Astrocyte (in vitro differentiated cells and primary cell): ENCODE measurements around the gene MBP. TPM values are rescaled to one million over a fixed set of nuclear protein-coding genes. Genes with fewer than 3 reads are reported as not detected.

Experiments
- DNase-seq: peaks from one replicate; pipeline ENCODE4 v3.0.0-alpha.2; 2010; ENCODE audit warnings: low read depth
- FAIRE-seq: peaks from 2 replicates; lab custom pipeline; 2011; peaks lifted over from hg19 to GRCh38; lab: Jason Lieb, UNC
- H2AFZ ChIP-seq: 2 replicates; pipeline ENCODE4 v1.6.0; 2012; ENCODE audit warnings: low read depth, low read length, inconsistent platforms
- H3K27ac ChIP-seq: 2 replicates; pipeline ENCODE4 v1.5.1; 2011; ENCODE audit warnings: low read depth, low read length, inconsistent platforms
- H3K27me3 ChIP-seq: 2 replicates; pipeline ENCODE4 v1.6.0; 2011; ENCODE audit warnings: low read length, inconsistent platforms; ENCODE audit not compliant: insufficient read depth
- H3K36me3 ChIP-seq: 2 replicates; pipeline ENCODE4 v1.5.1; 2011; ENCODE audit warnings: low read length, inconsistent platforms; ENCODE audit not compliant: insufficient read depth
- H3K4me1 ChIP-seq: 2 replicates; pipeline ENCODE4 v1.5.1; 2011; ENCODE audit warnings: low read length, inconsistent platforms; ENCODE audit not compliant: insufficient read depth
- H3K4me2 ChIP-seq: 2 replicates; pipeline ENCODE4 v1.6.0; 2012; ENCODE audit warnings: low read length, inconsistent platforms
- H3K4me3 ChIP-seq: 2 replicates; pipeline ENCODE4 v1.5.1; 2011; ENCODE audit warnings: low read depth, mild to moderate bottlenecking, low read length, inconsistent platforms; ENCODE audit not compliant: insufficient read depth
- H3K79me2 ChIP-seq: 2 replicates; pipeline ENCODE4 v1.6.0; 2012; ENCODE audit warnings: mild to moderate bottlenecking, low read length, inconsistent platforms; ENCODE audit not compliant: insufficient read depth
- H3K9ac ChIP-seq: 2 replicates; pipeline ENCODE4 v1.6.0; 2012; ENCODE audit warnings: mild to moderate bottlenecking, low read length, inconsistent platforms
- H3K9me3 ChIP-seq: 2 replicates; pipeline ENCODE4 v1.5.1; 2012; ENCODE audit warnings: low read depth, mild to moderate bottlenecking, low read length, inconsistent platforms; ENCODE audit not compliant: insufficient read depth
- H4K20me1 ChIP-seq: 2 replicates; pipeline ENCODE4 v1.6.0; 2012; ENCODE audit warnings: low read length, inconsistent platforms; ENCODE audit not compliant: insufficient read depth
- H3K27ac Mint-ChIP-seq: one replicate; pipeline ENCODE4 v1.8.0; 2021; ENCODE audit warnings: mild to moderate bottlenecking, mixed read lengths; ENCODE audit not compliant: unreplicated experiment
- H3K27me3 Mint-ChIP-seq: one replicate; pipeline ENCODE4 v1.8.0; 2021; ENCODE audit warnings: low read depth, mixed read lengths; ENCODE audit not compliant: unreplicated experiment
- H3K36me3 Mint-ChIP-seq: one replicate; pipeline ENCODE4 v1.8.0; 2021; ENCODE audit warnings: low read depth, mixed read lengths; ENCODE audit not compliant: unreplicated experiment
- H3K4me1 Mint-ChIP-seq: one replicate; pipeline ENCODE4 v1.8.0; 2021; ENCODE audit warnings: low read depth, mixed read lengths; ENCODE audit not compliant: unreplicated experiment
- H3K4me3 Mint-ChIP-seq: one replicate; pipeline ENCODE4 v1.8.0; 2021; ENCODE audit warnings: mild to moderate bottlenecking, moderate library complexity, mixed read lengths; ENCODE audit not compliant: unreplicated experiment
- H3K9me3 Mint-ChIP-seq: one replicate; pipeline ENCODE4 v1.8.0; 2021; ENCODE audit warnings: mild to moderate bottlenecking, mixed read lengths; ENCODE audit not compliant: unreplicated experiment
- CTCF ChIP-seq: IDR thresholded peaks from 2 replicates; pipeline ENCODE4 v1.5.1; 2011; ENCODE audit warnings: low read depth, mild to moderate bottlenecking, inconsistent platforms, low read length, moderate library complexity; ENCODE audit not compliant: insufficient read depth
- EZH2 ChIP-seq: IDR thresholded peaks from 2 replicates; pipeline ENCODE4 v1.6.1; 2012; ENCODE audit warnings: mild to moderate bottlenecking, low read length, inconsistent platforms; ENCODE audit not compliant: insufficient read depth
- total RNA-seq: library from RNA; stranded (reverse); gene quantifications from 2 replicates; pipeline ENCODE4 v1.2.1, GENCODE V29; 2021

Gene MBP
- total RNA-seq, 1 donor from 2014 or later: 11.4 TPM

DNA sequence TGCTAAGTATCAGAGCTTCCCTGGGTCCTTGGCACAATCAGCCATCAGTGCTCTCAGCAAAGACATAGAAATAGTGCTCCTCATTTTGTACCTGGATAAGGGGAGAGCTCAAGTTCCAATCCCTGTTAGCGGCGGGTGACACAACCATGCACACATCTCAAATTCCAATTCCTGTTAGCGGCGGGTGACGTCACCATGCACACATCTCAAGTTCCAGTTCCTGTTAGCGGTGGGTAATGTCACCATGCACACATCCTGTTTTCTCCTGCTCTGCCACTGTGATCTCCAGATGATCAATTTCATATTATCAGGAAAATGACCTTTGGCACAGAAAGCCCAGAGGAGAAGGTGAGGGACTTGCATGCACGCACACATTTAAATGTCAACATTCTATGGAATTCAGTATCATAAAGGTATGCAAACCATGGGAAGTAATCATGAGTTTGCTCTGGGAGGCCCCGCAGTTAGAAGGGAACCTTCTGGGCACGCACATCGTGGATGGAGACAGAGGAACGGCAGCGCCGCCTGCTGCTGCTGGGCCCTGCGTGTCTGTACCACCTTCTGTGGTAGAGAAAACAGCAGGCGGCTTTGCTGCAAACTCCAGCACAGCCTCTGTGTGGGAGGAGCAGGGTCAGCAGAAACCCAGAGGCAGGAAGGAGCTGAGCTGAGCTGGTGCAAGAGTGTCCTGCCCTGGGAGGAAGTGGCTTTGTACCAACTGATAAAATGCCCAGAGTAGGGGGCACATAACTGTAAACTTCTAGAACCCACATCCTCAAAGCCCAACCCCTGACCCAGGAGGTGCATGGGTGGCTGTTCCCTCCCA lies 77.8 kb downstream of the MBP start:
- H3K27ac Mint-ChIP-seq: peak overlapping the region; percentile 20
- FAIRE-seq: peak; percentile 85
- H3K4me1 ChIP-seq: peaks cover 36% of the 10 kb centered on the region

GRCh38 chr18:77054288-77054605 lies 78.3 kb downstream of the MBP start:
- no peaks in the 10 kb centered on the region for H3K27me3 Mint-ChIP-seq
- no peaks in the 10 kb centered on the region for H3K27me3 ChIP-seq
- H3K9me3 Mint-ChIP-seq: peaks cover 4% of the 10 kb centered on the region
- H3K36me3 ChIP-seq: no peaks in the 10 kb centered on the region
- H3K27ac ChIP-seq: peak overlapping the region; percentile 91
- H3K27ac Mint-ChIP-seq: peak overlapping the region; percentile 20
- no peaks in the 10 kb centered on the region for H4K20me1 ChIP-seq
- H3K4me3 ChIP-seq: peak overlapping the region; percentile 24
- H3K9ac ChIP-seq: peak overlapping the region; percentile 74
- no peak overlapping the region for H2AFZ ChIP-seq
- TF ChIP-seq CTCF (no peak), EZH2 (no peak)
- H3K79me2 ChIP-seq: no peaks in the 10 kb centered on the region
- H3K36me3 Mint-ChIP-seq: no peaks in the 10 kb centered on the region
- H3K4me1 ChIP-seq: peaks cover 36% of the 10 kb centered on the region
- no peak for FAIRE-seq
- peak overlapping the region; percentile 79 for H3K4me2 ChIP-seq
- H3K4me1 Mint-ChIP-seq: peaks cover 23% of the 10 kb centered on the region
- peak overlapping the region; percentile 4 for H3K4me3 Mint-ChIP-seq
- DNase-seq: no peak
- no peaks in the 10 kb centered on the region for H3K9me3 ChIP-seq

More for the DNA sequence above, 77.8 kb downstream of the MBP start:
- DNase-seq: peak; percentile 75
- peak overlapping the region; percentile 4 for H3K4me3 Mint-ChIP-seq
- H3K4me1 Mint-ChIP-seq: peaks cover 23% of the 10 kb centered on the region
- no peaks in the 10 kb centered on the region for H3K36me3 Mint-ChIP-seq
- Histone ChIP-seq H3K4me2 (peak overlapping the region; percentile 79), H4K20me1 (no peaks in the 10 kb centered on the region), H3K4me3 (peak overlapping the region; percentile 24), H3K27ac (peak overlapping the region; percentile 91), H3K27me3 (no peaks in the 10 kb centered on the region), H3K9ac (peak overlapping the region; percentile 74), H3K9me3 (no peaks in the 10 kb centered on the region), H3K36me3 (no peaks in the 10 kb centered on the region), H3K79me2 (no peaks in the 10 kb centered on the region), H2AFZ (peak overlapping the region; percentile 6)
- H3K9me3 Mint-ChIP-seq: peaks cover 4% of the 10 kb centered on the region
- no peaks in the 10 kb centered on the region for H3K27me3 Mint-ChIP-seq
- TF ChIP-seq CTCF: peak; percentile 53
- no peak for TF ChIP-seq EZH2
